ENCODE data around the gene RAB3B. TPM values are rescaled to one million over a fixed set of nuclear protein-coding genes. Genes with fewer than 3 reads are reported as not detected.

RAB3B gene
- total and polyA plus RNA-seq, 3 experiments from 2014 or later = 0.01 to 0.13 (median 0.11) TPM

- Mint-ChIP-seq H3K4me3 (no peak overlapping the region), H3K27me3 (peaks cover 17 to 34% of the 10 kb centered on the region in 2 donors), H3K36me3 (no peaks in the 10 kb centered on the region), H3K9me3 (no peaks in the 10 kb centered on the region), H3K4me1 (no peaks in the 10 kb centered on the region), H3K27ac (no peak overlapping the region)
- Histone ChIP-seq H3K36me3 (ENCODE audit: insufficient read depth, low read length) (no peaks in the 10 kb centered on the region), H3K27me3 (ENCODE audit: insufficient read depth, low read length, poor library complexity, severe bottlenecking) (no peaks in the 10 kb centered on the region), H3K4me3 (ENCODE audit: low read length) (no peak overlapping the region), H3K4me1 (ENCODE audit: insufficient read depth, low read length) (no peaks in the 10 kb centered on the region), H3K27ac (ENCODE audit: low read depth, low read length) (no peak overlapping the region), H3K9me3 (ENCODE audit: low read length) (no peaks in the 10 kb centered on the region)
- ChIA-PET CTCF (no interaction called here), POLR2A (interaction anchor here (0.7 kb wide), 1 partner anchor 1250 kb away, joined by 3 read pairs; no protein-coding TSS in a partner anchor)
- no peak for DNase-seq
These were observed 13.4 kb upstream of the RAB3B start for GRCh38 chr1:52003877-52004276.

GRCh38 chr1:52002038-52002917, 11.8 kb upstream of the RAB3B start:
- Mint-ChIP-seq H3K27ac (no peak overlapping the region), H3K4me1 (no peaks in the 10 kb centered on the region), H3K27me3 (peaks cover 11 to 36% of the 10 kb centered on the region in 2 donors), H3K36me3 (no peaks in the 10 kb centered on the region), H3K4me3 (no peak overlapping the region), H3K9me3 (no peaks in the 10 kb centered on the region)
- H3K4me3 ChIP-seq (ENCODE audit: low read length) = no peak overlapping the region
- H3K4me1 ChIP-seq (ENCODE audit: insufficient read depth, low read length) = no peaks in the 10 kb centered on the region
- H3K27ac ChIP-seq (ENCODE audit: low read depth, low read length) = no peak overlapping the region
- H3K9me3 ChIP-seq (ENCODE audit: low read length) = no peaks in the 10 kb centered on the region
- H3K36me3 ChIP-seq (ENCODE audit: insufficient read depth, low read length) = no peaks in the 10 kb centered on the region
- DNase-seq = peak in 4 of 5 donors; percentile 22 to 64 (median 58)
- peaks cover 3% of the 10 kb centered on the region for H3K27me3 ChIP-seq (ENCODE audit: insufficient read depth, low read length, poor library complexity, severe bottlenecking)
- ChIA-PET POLR2A (no interaction called here), CTCF (interaction anchor here (2.2 kb wide), 1 partner anchor 105 kb away, joined by 15 read pairs; no protein-coding TSS in a partner anchor)

- Mint-ChIP-seq H3K9me3 (no peaks in the 10 kb centered on the region), H3K27me3 (peaks cover 18 to 32% of the 10 kb centered on the region in 2 donors), H3K4me3 (no peak overlapping the region), H3K4me1 (no peaks in the 10 kb centered on the region), H3K36me3 (no peaks in the 10 kb centered on the region), H3K27ac (no peak overlapping the region)
- no peak for DNase-seq
- Histone ChIP-seq H3K4me1 (ENCODE audit: insufficient read depth, low read length) (no peaks in the 10 kb centered on the region), H3K36me3 (ENCODE audit: insufficient read depth, low read length) (no peaks in the 10 kb centered on the region), H3K9me3 (ENCODE audit: low read length) (no peaks in the 10 kb centered on the region), H3K27ac (ENCODE audit: low read depth, low read length) (no peak overlapping the region), H3K27me3 (ENCODE audit: insufficient read depth, low read length, poor library complexity, severe bottlenecking) (peaks cover 3% of the 10 kb centered on the region), H3K4me3 (ENCODE audit: low read length) (no peak overlapping the region)
- ChIA-PET POLR2A (no interaction called here), CTCF (no interaction called here)
These were observed 8.2 kb upstream of the RAB3B start for GRCh38 chr1:51998701-51999100.

GRCh38 chr1:51997974-51998382, 7.5 kb upstream of the RAB3B start:
- peaks cover 23 to 34% of the 10 kb centered on the region in 2 donors for H3K27me3 Mint-ChIP-seq
- ChIA-PET CTCF (no interaction called here), POLR2A (no interaction called here)
- H3K36me3 ChIP-seq (ENCODE audit: insufficient read depth, low read length) = no peaks in the 10 kb centered on the region
- no peak for DNase-seq
- no peak overlapping the region for H3K27ac ChIP-seq (ENCODE audit: low read depth, low read length)
- no peaks in the 10 kb centered on the region for H3K9me3 Mint-ChIP-seq
- peaks cover 3% of the 10 kb centered on the region for H3K27me3 ChIP-seq (ENCODE audit: insufficient read depth, low read length, poor library complexity, severe bottlenecking)
- no peaks in the 10 kb centered on the region for H3K4me1 ChIP-seq (ENCODE audit: insufficient read depth, low read length)
- no peak overlapping the region for H3K4me3 ChIP-seq (ENCODE audit: low read length)
- H3K36me3 Mint-ChIP-seq = no peaks in the 10 kb centered on the region
- H3K4me3 Mint-ChIP-seq = no peak overlapping the region
- H3K27ac Mint-ChIP-seq = no peak overlapping the region
- no peaks in the 10 kb centered on the region for H3K9me3 ChIP-seq (ENCODE audit: low read length)
- no peaks in the 10 kb centered on the region for H3K4me1 Mint-ChIP-seq

GRCh38 chr1:51989582-51990477, 670 bp downstream of the RAB3B start:
- H3K27me3 Mint-ChIP-seq = peaks cover 25 to 30% of the 10 kb centered on the region in 2 donors
- peak overlapping the region; percentile 32 to 80 (median 72) for H3K4me3 Mint-ChIP-seq
- Histone ChIP-seq H3K9me3 (ENCODE audit: low read length) (no peaks in the 10 kb centered on the region), H3K27me3 (ENCODE audit: insufficient read depth, low read length, poor library complexity, severe bottlenecking) (peaks cover 9% of the 10 kb centered on the region), H3K27ac (ENCODE audit: low read depth, low read length) (no peak overlapping the region), H3K36me3 (ENCODE audit: insufficient read depth, low read length) (no peaks in the 10 kb centered on the region), H3K4me1 (ENCODE audit: insufficient read depth, low read length) (peaks cover 6% of the 10 kb centered on the region), H3K4me3 (ENCODE audit: low read length) (no peak overlapping the region)
- ChIA-PET CTCF (no interaction called here), POLR2A (no interaction called here)
- no peaks in the 10 kb centered on the region for H3K9me3 Mint-ChIP-seq
- no peak for DNase-seq
- peaks cover 13 to 17% (median 15%) of the 10 kb centered on the region in 3 donors for H3K4me1 Mint-ChIP-seq
- H3K27ac Mint-ChIP-seq = no peak overlapping the region
- peaks cover 0 to 3% (median 2%) of the 10 kb centered on the region in 3 donors for H3K36me3 Mint-ChIP-seq

GRCh38 chr1:51988254-51988653, 2.2 kb downstream of the RAB3B start:
- Mint-ChIP-seq H3K27me3 (peaks cover 17 to 24% of the 10 kb centered on the region in 2 donors), H3K27ac (no peak overlapping the region), H3K9me3 (no peaks in the 10 kb centered on the region), H3K4me1 (peaks cover 13 to 17% (median 15%) of the 10 kb centered on the region in 3 donors), H3K4me3 (peak overlapping the region in 2 of 7 donors; percentile 37 to 46), H3K36me3 (peaks cover 0 to 3% (median 2%) of the 10 kb centered on the region in 3 donors)
- DNase-seq = no peak
- ChIA-PET POLR2A (no interaction called here), CTCF (no interaction called here)
- Histone ChIP-seq H3K27ac (ENCODE audit: low read depth, low read length) (no peak overlapping the region), H3K27me3 (ENCODE audit: insufficient read depth, low read length, poor library complexity, severe bottlenecking) (peaks cover 9% of the 10 kb centered on the region), H3K9me3 (ENCODE audit: low read length) (no peaks in the 10 kb centered on the region), H3K4me1 (ENCODE audit: insufficient read depth, low read length) (peaks cover 6% of the 10 kb centered on the region), H3K36me3 (ENCODE audit: insufficient read depth, low read length) (no peaks in the 10 kb centered on the region), H3K4me3 (ENCODE audit: low read length) (no peak overlapping the region)

GRCh38 chr1:51986718-51987117, 3.8 kb downstream of the RAB3B start:
- ChIA-PET CTCF (interaction anchor here (1.7 kb wide), 1 partner anchor 10 kb away, joined by 3 read pairs; no protein-coding TSS in a partner anchor), POLR2A (no interaction called here)

GRCh38 chr1:51982161-51982560, 8.3 kb downstream of the RAB3B start:
- no peak overlapping the region for H3K27ac ChIP-seq (ENCODE audit: low read depth, low read length)
- no peaks in the 10 kb centered on the region for H3K4me1 Mint-ChIP-seq
- no peak for DNase-seq
- POLR2A ChIA-PET = no interaction called here
- no peaks in the 10 kb centered on the region for H3K36me3 Mint-ChIP-seq
- CTCF ChIA-PET = no interaction called here
- no peaks in the 10 kb centered on the region for H3K27me3 Mint-ChIP-seq
- H3K4me3 ChIP-seq (ENCODE audit: low read length) = no peak overlapping the region
- no peaks in the 10 kb centered on the region for H3K9me3 Mint-ChIP-seq
- H3K27me3 ChIP-seq (ENCODE audit: insufficient read depth, low read length, poor library complexity, severe bottlenecking) = no peaks in the 10 kb centered on the region
- no peaks in the 10 kb centered on the region for H3K36me3 ChIP-seq (ENCODE audit: insufficient read depth, low read length)
- H3K4me1 ChIP-seq (ENCODE audit: insufficient read depth, low read length) = no peaks in the 10 kb centered on the region
- no peak overlapping the region for H3K4me3 Mint-ChIP-seq
- H3K27ac Mint-ChIP-seq = no peak overlapping the region
- H3K9me3 ChIP-seq (ENCODE audit: low read length) = no peaks in the 10 kb centered on the region

More at GRCh38 chr1:51986718-51987117, 3.8 kb downstream of the RAB3B start:
- H3K27me3 ChIP-seq (ENCODE audit: insufficient read depth, low read length, poor library complexity, severe bottlenecking) = no peaks in the 10 kb centered on the region
- H3K4me3 ChIP-seq (ENCODE audit: low read length) = no peak overlapping the region
- Mint-ChIP-seq H3K9me3 (no peaks in the 10 kb centered on the region), H3K27me3 (peaks cover 6 to 9% of the 10 kb centered on the region in 2 donors), H3K27ac (no peak overlapping the region), H3K36me3 (peaks cover 0 to 2% (median 0%) of the 10 kb centered on the region in 3 donors), H3K4me3 (no peak overlapping the region), H3K4me1 (peaks cover 9 to 13% (median 10%) of the 10 kb centered on the region in 3 donors)
- no peaks in the 10 kb centered on the region for H3K9me3 ChIP-seq (ENCODE audit: low read length)
- H3K4me1 ChIP-seq (ENCODE audit: insufficient read depth, low read length) = peaks cover 6% of the 10 kb centered on the region
- no peak for DNase-seq
- no peak overlapping the region for H3K27ac ChIP-seq (ENCODE audit: low read depth, low read length)
- no peaks in the 10 kb centered on the region for H3K36me3 ChIP-seq (ENCODE audit: insufficient read depth, low read length)

Measured in CD8-positive, alpha-beta memory T cell (primary cell).